ENCODE measurements around the gene TOB2.

Gene TOB2

GRCh38 chr22:41446639-41447434 is at the start of gene TOB2:
Gene TOB2 (minus strand): TSS chr22:41446801. CDS start chr22:41437345, 9,456 bp downstream.
- Histone ChIP-seq H3K27me3 (ENCODE audit: control insufficient read depth, insufficient read depth, low read length) (no peaks in the 10 kb centered on the region), H3K36me3 (ENCODE audit: control insufficient read depth, insufficient read depth, low read length) (no peaks in the 10 kb centered on the region), H3K27ac (ENCODE audit: low read length) (no peak within 1 kb of the TSS), H3K4me1 (ENCODE audit: control insufficient read depth, insufficient read depth, low read length) (peaks cover 1% of the 10 kb centered on the region; the same call in 1 of the 2 replicates), H3K9me3 (ENCODE audit: control insufficient read depth, insufficient read depth, low read length) (no peaks in the 10 kb centered on the region), H3K4me3 (ENCODE audit: low read length) (peak within 1 kb of the TSS; percentile 93)
- no CpG with 5 or more reads among the region's 85 CpGs for WGBS (ENCODE audit: insufficient coverage, insufficient read length)
- DNase-seq (ENCODE audit: low read depth, low spot score) = peak; percentile 75

GRCh38 chr22:41491374-41492100 is 44.9 kb upstream of the TOB2 start:
- Histone ChIP-seq H3K9me3 (ENCODE audit: control insufficient read depth, insufficient read depth, low read length) (no peaks in the 10 kb centered on the region), H3K36me3 (ENCODE audit: control insufficient read depth, insufficient read depth, low read length) (no peaks in the 10 kb centered on the region), H3K4me1 (ENCODE audit: control insufficient read depth, insufficient read depth, low read length) (peaks cover 9% of the 10 kb centered on the region), H3K4me3 (ENCODE audit: low read length) (no peak overlapping the region), H3K27me3 (ENCODE audit: control insufficient read depth, insufficient read depth, low read length) (no peaks in the 10 kb centered on the region), H3K27ac (ENCODE audit: low read length) (no peak overlapping the region)
- no peak for DNase-seq (ENCODE audit: low read depth, low spot score)
- WGBS (ENCODE audit: insufficient coverage, insufficient read length) = no CpG with 5 or more reads among the region's 5 CpGs

- peaks cover 9% of the 10 kb centered on the region for H3K4me1 ChIP-seq (ENCODE audit: control insufficient read depth, insufficient read depth, low read length)
- H3K4me3 ChIP-seq (ENCODE audit: low read length) = no peak overlapping the region
- H3K36me3 ChIP-seq (ENCODE audit: control insufficient read depth, insufficient read depth, low read length) = no peaks in the 10 kb centered on the region
- DNase-seq (ENCODE audit: low read depth, low spot score) = no peak
- WGBS (ENCODE audit: insufficient coverage, insufficient read length) = no CpG with 5 or more reads among the region's 3 CpGs
- no peaks in the 10 kb centered on the region for H3K27me3 ChIP-seq (ENCODE audit: control insufficient read depth, insufficient read depth, low read length)
- no peaks in the 10 kb centered on the region for H3K9me3 ChIP-seq (ENCODE audit: control insufficient read depth, insufficient read depth, low read length)
- no peak overlapping the region for H3K27ac ChIP-seq (ENCODE audit: low read length)
Observed at GRCh38 chr22:41488596-41489385, 42.2 kb upstream of the TOB2 start.

GRCh38 chr22:41488076-41488475 is 41.5 kb upstream of the TOB2 start:
- Histone ChIP-seq H3K27me3 (ENCODE audit: control insufficient read depth, insufficient read depth, low read length) (no peaks in the 10 kb centered on the region), H3K4me1 (ENCODE audit: control insufficient read depth, insufficient read depth, low read length) (peaks cover 9% of the 10 kb centered on the region), H3K36me3 (ENCODE audit: control insufficient read depth, insufficient read depth, low read length) (no peaks in the 10 kb centered on the region), H3K4me3 (ENCODE audit: low read length) (no peak overlapping the region), H3K9me3 (ENCODE audit: control insufficient read depth, insufficient read depth, low read length) (no peaks in the 10 kb centered on the region), H3K27ac (ENCODE audit: low read length) (no peak overlapping the region)
- DNase-seq (ENCODE audit: low read depth, low spot score) = no peak
- no CpG with 5 or more reads among the region's 4 CpGs for whole genome bisulfite sequencing (ENCODE audit: insufficient coverage, insufficient read length)

- no peak for DNase-seq (ENCODE audit: low read depth, low spot score)
- no peak overlapping the region for H3K4me3 ChIP-seq (ENCODE audit: low read length)
- no peaks in the 10 kb centered on the region for H3K27me3 ChIP-seq (ENCODE audit: control insufficient read depth, insufficient read depth, low read length)
- no peaks in the 10 kb centered on the region for H3K36me3 ChIP-seq (ENCODE audit: control insufficient read depth, insufficient read depth, low read length)
- H3K4me1 ChIP-seq (ENCODE audit: control insufficient read depth, insufficient read depth, low read length) = peaks cover 9% of the 10 kb centered on the region
- WGBS (ENCODE audit: insufficient coverage, insufficient read length) = 100% methylated on average over 1 of the region's 8 CpGs
- no peak overlapping the region for H3K27ac ChIP-seq (ENCODE audit: low read length)
- no peaks in the 10 kb centered on the region for H3K9me3 ChIP-seq (ENCODE audit: control insufficient read depth, insufficient read depth, low read length)
Observed at GRCh38 chr22:41487037-41487935, 40.7 kb upstream of the TOB2 start.

GRCh38 chr22:41485033-41485432 is 38.4 kb upstream of the TOB2 start:
- H3K4me1 ChIP-seq (ENCODE audit: control insufficient read depth, insufficient read depth, low read length) = peaks cover 18% of the 10 kb centered on the region

GRCh38 chr22:41482319-41482935 is 35.8 kb upstream of the TOB2 start:
- no CpG with 5 or more reads among the region's 2 CpGs for WGBS (ENCODE audit: insufficient coverage, insufficient read length)
- Histone ChIP-seq H3K27me3 (ENCODE audit: control insufficient read depth, insufficient read depth, low read length) (no peaks in the 10 kb centered on the region), H3K4me1 (ENCODE audit: control insufficient read depth, insufficient read depth, low read length) (peaks cover 13% of the 10 kb centered on the region), H3K4me3 (ENCODE audit: low read length) (no peak overlapping the region), H3K36me3 (ENCODE audit: control insufficient read depth, insufficient read depth, low read length) (no peaks in the 10 kb centered on the region), H3K27ac (ENCODE audit: low read length) (no peak overlapping the region), H3K9me3 (ENCODE audit: control insufficient read depth, insufficient read depth, low read length) (no peaks in the 10 kb centered on the region)
- DNase-seq (ENCODE audit: low read depth, low spot score) = no peak

More at GRCh38 chr22:41485033-41485432, 38.4 kb upstream of the TOB2 start:
- Histone ChIP-seq H3K4me3 (ENCODE audit: low read length) (no peak overlapping the region), H3K27ac (ENCODE audit: low read length) (no peak overlapping the region), H3K36me3 (ENCODE audit: control insufficient read depth, insufficient read depth, low read length) (no peaks in the 10 kb centered on the region), H3K27me3 (ENCODE audit: control insufficient read depth, insufficient read depth, low read length) (no peaks in the 10 kb centered on the region), H3K9me3 (ENCODE audit: control insufficient read depth, insufficient read depth, low read length) (no peaks in the 10 kb centered on the region)
- DNase-seq (ENCODE audit: low read depth, low spot score) = no peak
- whole genome bisulfite sequencing (ENCODE audit: insufficient coverage, insufficient read length) = no CpG with 5 or more reads among the region's 7 CpGs

GRCh38 chr22:41481925-41482318 is 35.3 kb upstream of the TOB2 start:
- H3K9me3 ChIP-seq (ENCODE audit: control insufficient read depth, insufficient read depth, low read length) = no peaks in the 10 kb centered on the region
- no peak overlapping the region for H3K4me3 ChIP-seq (ENCODE audit: low read length)
- H3K36me3 ChIP-seq (ENCODE audit: control insufficient read depth, insufficient read depth, low read length) = no peaks in the 10 kb centered on the region
- H3K27ac ChIP-seq (ENCODE audit: low read length) = no peak overlapping the region
- peaks cover 13% of the 10 kb centered on the region for H3K4me1 ChIP-seq (ENCODE audit: control insufficient read depth, insufficient read depth, low read length)
- DNase-seq (ENCODE audit: low read depth, low spot score) = no peak
- no CpG with 5 or more reads among the region's 5 CpGs for WGBS (ENCODE audit: insufficient coverage, insufficient read length)
- H3K27me3 ChIP-seq (ENCODE audit: control insufficient read depth, insufficient read depth, low read length) = no peaks in the 10 kb centered on the region

- DNase-seq (ENCODE audit: low read depth, low spot score) = no peak
- no CpG with 5 or more reads among the region's 15 CpGs for WGBS (ENCODE audit: insufficient coverage, insufficient read length)
- H3K4me1 ChIP-seq (ENCODE audit: control insufficient read depth, insufficient read depth, low read length) = peaks cover 13% of the 10 kb centered on the region
- no peak overlapping the region for H3K27ac ChIP-seq (ENCODE audit: low read length)
- no peaks in the 10 kb centered on the region for H3K9me3 ChIP-seq (ENCODE audit: control insufficient read depth, insufficient read depth, low read length)
- no peaks in the 10 kb centered on the region for H3K27me3 ChIP-seq (ENCODE audit: control insufficient read depth, insufficient read depth, low read length)
- no peak overlapping the region for H3K4me3 ChIP-seq (ENCODE audit: low read length)
- H3K36me3 ChIP-seq (ENCODE audit: control insufficient read depth, insufficient read depth, low read length) = no peaks in the 10 kb centered on the region
Observed at GRCh38 chr22:41481131-41481830, 34.7 kb upstream of the TOB2 start.

Data from iPS DF 6.9 (cell line).